ENCODE measurements around the gene FAXC.
"Not testable (repeated sequence)": the region's sequence is repeated elsewhere in the genome, so short reads cannot be mapped to it uniquely, and the experiment has no call there.

The FAXC gene

GRCh38 chr6:99347804-99348203 is 1.7 kb downstream of the FAXC start:
- Mint-ChIP-seq H3K4me1 (peaks cover 18% of the 10 kb centered on the region), H3K27ac (no peak overlapping the region), H3K27me3 (ENCODE audit: low read depth, poor library complexity) (peaks cover 16% of the 10 kb centered on the region), H3K9me3 (no peaks in the 10 kb centered on the region), H3K4me3 (peak overlapping the region; percentile 90), H3K36me3 (ENCODE audit: low read depth) (no peaks in the 10 kb centered on the region)
- DNase-seq, result no peak
- TF ChIP-seq CTCF (IDR thresholded peaks at IDR 0.05), result no peak

- no peak for TF ChIP-seq CTCF (IDR thresholded peaks at IDR 0.05)
- Mint-ChIP-seq H3K4me1 (peaks cover 18% of the 10 kb centered on the region), H3K4me3 (no peak overlapping the region), H3K27ac (no peak overlapping the region), H3K27me3 (ENCODE audit: low read depth, poor library complexity) (peaks cover 11% of the 10 kb centered on the region), H3K36me3 (ENCODE audit: low read depth) (no peaks in the 10 kb centered on the region), H3K9me3 (no peaks in the 10 kb centered on the region)
- DNase-seq, result no peak
Measured at GRCh38 chr6:99346595-99346994, 2.9 kb downstream of the FAXC start.

- peaks cover 2% of the 10 kb centered on the region for H3K27me3 Mint-ChIP-seq (ENCODE audit: low read depth, poor library complexity)
- peaks cover 14% of the 10 kb centered on the region for H3K4me1 Mint-ChIP-seq
- DNase-seq, result no peak
- H3K27ac Mint-ChIP-seq, result no peak overlapping the region
- H3K36me3 Mint-ChIP-seq (ENCODE audit: low read depth), result no peaks in the 10 kb centered on the region
- H3K9me3 Mint-ChIP-seq, result no peaks in the 10 kb centered on the region
- no peak overlapping the region for H3K4me3 Mint-ChIP-seq
- TF ChIP-seq CTCF (IDR thresholded peaks at IDR 0.05), result no peak
Measured at GRCh38 chr6:99345164-99345563, 4.3 kb downstream of the FAXC start.

- H3K36me3 Mint-ChIP-seq (ENCODE audit: low read depth), result no peaks in the 10 kb centered on the region
- H3K27me3 Mint-ChIP-seq (ENCODE audit: low read depth, poor library complexity), result no peaks in the 10 kb centered on the region
- TF ChIP-seq CTCF (IDR thresholded peaks at IDR 0.05), result no peak
- no peak for DNase-seq
- H3K27ac Mint-ChIP-seq, result no peak overlapping the region
- no peak overlapping the region for H3K4me3 Mint-ChIP-seq
- no peaks in the 10 kb centered on the region for H3K9me3 Mint-ChIP-seq
- peaks cover 12% of the 10 kb centered on the region for H3K4me1 Mint-ChIP-seq
Measured at GRCh38 chr6:99344289-99344688, 5.2 kb downstream of the FAXC start.

DNA sequence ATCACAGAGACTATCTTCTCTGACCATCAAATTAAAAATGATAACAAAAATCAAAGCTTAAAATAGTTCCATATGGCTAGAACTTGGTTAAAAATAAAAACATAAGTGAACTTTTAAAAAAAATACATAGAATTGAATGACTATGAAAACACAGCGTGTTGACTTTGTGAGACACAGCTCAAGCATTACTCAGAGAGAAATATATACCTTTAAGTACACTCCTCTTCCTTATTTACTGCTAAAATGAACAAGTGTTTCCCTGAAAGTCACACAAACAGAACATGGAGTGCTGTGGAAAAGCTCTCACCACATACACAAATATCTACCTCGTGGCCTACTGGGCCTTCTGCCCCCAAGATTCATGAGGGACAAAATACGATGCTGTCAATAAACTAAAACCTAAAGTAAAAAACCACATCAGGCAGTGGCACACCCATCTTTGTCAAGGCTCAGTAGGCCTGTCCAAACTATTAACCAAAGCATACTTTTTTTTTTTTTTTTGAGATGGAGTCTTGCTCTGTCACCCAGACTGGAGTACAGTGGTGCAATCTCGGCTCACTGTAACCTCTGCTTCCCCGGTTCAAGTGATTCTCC is 7.5 kb downstream of the FAXC start:
- Mint-ChIP-seq H3K27me3 (ENCODE audit: low read depth, poor library complexity) (no peaks in the 10 kb centered on the region), H3K36me3 (ENCODE audit: low read depth) (no peaks in the 10 kb centered on the region), H3K4me3 (no peak overlapping the region), H3K27ac (no peak overlapping the region), H3K9me3 (no peaks in the 10 kb centered on the region), H3K4me1 (peaks cover 4% of the 10 kb centered on the region)
- TF ChIP-seq CTCF (IDR thresholded peaks at IDR 0.05), result no peak
- DNase-seq, result no peak

- Mint-ChIP-seq H3K4me1 (peaks cover 19% of the 10 kb centered on the region), H3K36me3 (ENCODE audit: low read depth) (no peaks in the 10 kb centered on the region), H3K27ac (peak overlapping the region; percentile 47), H3K4me3 (no peak overlapping the region), H3K9me3 (no peaks in the 10 kb centered on the region), H3K27me3 (ENCODE audit: low read depth, poor library complexity) (no peaks in the 10 kb centered on the region)
- DNase-seq, result no peak
- no peak for TF ChIP-seq CTCF (IDR thresholded peaks at IDR 0.05)
Measured at GRCh38 chr6:99338188-99338587, 11.3 kb downstream of the FAXC start.

- not testable (repeated sequence) for H3K9me3 Mint-ChIP-seq; H3K36me3 Mint-ChIP-seq (ENCODE audit: low read depth); H3K27me3 Mint-ChIP-seq (ENCODE audit: low read depth, poor library complexity); H3K4me3 Mint-ChIP-seq; DNase-seq; H3K27ac Mint-ChIP-seq
- peaks cover 34% of the 10 kb centered on the region for H3K4me1 Mint-ChIP-seq
Measured at GRCh38 chr6:99335298-99335697, 14.2 kb downstream of the FAXC start.
